GM12801 (cell line): ENCODE data around the gene ARMC9.

Experiments
- CTCF ChIP-seq: IDR thresholded peaks from one replicate; pipeline ENCODE4 v1.5.1; 2011; ENCODE audit warnings: control low read depth; ENCODE audit not compliant: insufficient read length; ENCODE audit errors: extremely low read depth

ARMC9 gene

GRCh38 chr2:231297108-231297908 is 98.9 kb downstream of the ARMC9 start:
- peak; percentile 38 for TF ChIP-seq CTCF

GRCh38 chr2:231298091-231298490 is 99.7 kb downstream of the ARMC9 start:
- TF ChIP-seq CTCF, result no peak

GRCh38 chr2:231299267-231299666 is 100.8 kb downstream of the ARMC9 start:
- TF ChIP-seq CTCF, result no peak

- TF ChIP-seq CTCF, result no peak
Measured at GRCh38 chr2:231300020-231300721, 101.7 kb downstream of the ARMC9 start.

- TF ChIP-seq CTCF, result no peak
Measured at GRCh38 chr2:231300722-231301076, 102.3 kb downstream of the ARMC9 start.

GRCh38 chr2:231305221-231305620 is 106.8 kb downstream of the ARMC9 start:
- no peak for TF ChIP-seq CTCF

GRCh38 chr2:231306791-231307393 is 108.5 kb downstream of the ARMC9 start:
- no peak for TF ChIP-seq CTCF
